Measurements from ENCODE around the gene UNC45A.

DNA sequence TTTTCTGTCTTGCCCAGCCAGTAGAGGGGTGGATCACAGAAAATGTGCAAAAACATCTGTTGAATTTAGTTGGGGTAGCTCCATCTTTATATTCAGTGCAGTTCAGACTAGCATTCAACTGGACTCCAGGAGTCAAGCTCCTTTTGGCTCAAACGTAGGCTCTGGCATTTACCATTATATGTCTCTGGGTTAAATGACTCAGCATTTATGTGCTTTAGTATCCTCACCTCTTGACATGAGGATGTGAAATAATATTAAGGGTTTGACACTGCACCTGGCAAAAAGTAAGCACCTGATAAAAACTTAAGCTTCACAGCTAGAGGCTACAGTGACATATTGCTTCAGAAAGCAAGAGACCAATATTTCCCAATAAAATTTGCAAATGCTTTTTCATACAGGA, 44.5 kb downstream of the UNC45A start:
- TF ChIP-seq, protein P1, sequence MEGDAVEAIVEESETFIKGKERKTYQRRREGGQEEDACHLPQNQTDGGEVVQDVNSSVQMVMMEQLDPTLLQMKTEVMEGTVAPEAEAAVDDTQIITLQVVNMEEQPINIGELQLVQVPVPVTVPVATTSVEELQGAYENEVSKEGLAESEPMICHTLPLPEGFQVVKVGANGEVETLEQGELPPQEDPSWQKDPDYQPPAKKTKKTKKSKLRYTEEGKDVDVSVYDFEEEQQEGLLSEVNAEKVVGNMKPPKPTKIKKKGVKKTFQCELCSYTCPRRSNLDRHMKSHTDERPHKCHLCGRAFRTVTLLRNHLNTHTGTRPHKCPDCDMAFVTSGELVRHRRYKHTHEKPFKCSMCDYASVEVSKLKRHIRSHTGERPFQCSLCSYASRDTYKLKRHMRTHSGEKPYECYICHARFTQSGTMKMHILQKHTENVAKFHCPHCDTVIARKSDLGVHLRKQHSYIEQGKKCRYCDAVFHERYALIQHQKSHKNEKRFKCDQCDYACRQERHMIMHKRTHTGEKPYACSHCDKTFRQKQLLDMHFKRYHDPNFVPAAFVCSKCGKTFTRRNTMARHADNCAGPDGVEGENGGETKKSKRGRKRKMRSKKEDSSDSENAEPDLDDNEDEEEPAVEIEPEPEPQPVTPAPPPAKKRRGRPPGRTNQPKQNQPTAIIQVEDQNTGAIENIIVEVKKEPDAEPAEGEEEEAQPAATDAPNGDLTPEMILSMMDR (IDR thresholded peaks at IDR 0.05; ENCODE audit: control extremely low read depth in 1 of 3, insufficient read depth in 1 of 3, low read depth in 1 of 3, low read length in 3 of 3) = no peak
- no peak for TF ChIP-seq RAD21 (IDR thresholded peaks at IDR 0.05 in 1 of 2, conservative IDR thresholded peaks at IDR 0.05 in 1 of 2; ENCODE audit: low read depth in 2 of 2, low read length in 2 of 2)
- no peak for TF ChIP-seq POLR2A (IDR thresholded peaks at IDR 0.05; ENCODE audit: control extremely low read depth in 1 of 2, low read depth in 2 of 2, low read length in 2 of 2)
- no peak for TF ChIP-seq BRCA1 (IDR thresholded peaks at IDR 0.05; ENCODE audit: low read depth, low read length)
- TF ChIP-seq SP2 (IDR thresholded peaks at IDR 0.05; ENCODE audit: low read length) = no peak
- TF ChIP-seq, protein P2, sequence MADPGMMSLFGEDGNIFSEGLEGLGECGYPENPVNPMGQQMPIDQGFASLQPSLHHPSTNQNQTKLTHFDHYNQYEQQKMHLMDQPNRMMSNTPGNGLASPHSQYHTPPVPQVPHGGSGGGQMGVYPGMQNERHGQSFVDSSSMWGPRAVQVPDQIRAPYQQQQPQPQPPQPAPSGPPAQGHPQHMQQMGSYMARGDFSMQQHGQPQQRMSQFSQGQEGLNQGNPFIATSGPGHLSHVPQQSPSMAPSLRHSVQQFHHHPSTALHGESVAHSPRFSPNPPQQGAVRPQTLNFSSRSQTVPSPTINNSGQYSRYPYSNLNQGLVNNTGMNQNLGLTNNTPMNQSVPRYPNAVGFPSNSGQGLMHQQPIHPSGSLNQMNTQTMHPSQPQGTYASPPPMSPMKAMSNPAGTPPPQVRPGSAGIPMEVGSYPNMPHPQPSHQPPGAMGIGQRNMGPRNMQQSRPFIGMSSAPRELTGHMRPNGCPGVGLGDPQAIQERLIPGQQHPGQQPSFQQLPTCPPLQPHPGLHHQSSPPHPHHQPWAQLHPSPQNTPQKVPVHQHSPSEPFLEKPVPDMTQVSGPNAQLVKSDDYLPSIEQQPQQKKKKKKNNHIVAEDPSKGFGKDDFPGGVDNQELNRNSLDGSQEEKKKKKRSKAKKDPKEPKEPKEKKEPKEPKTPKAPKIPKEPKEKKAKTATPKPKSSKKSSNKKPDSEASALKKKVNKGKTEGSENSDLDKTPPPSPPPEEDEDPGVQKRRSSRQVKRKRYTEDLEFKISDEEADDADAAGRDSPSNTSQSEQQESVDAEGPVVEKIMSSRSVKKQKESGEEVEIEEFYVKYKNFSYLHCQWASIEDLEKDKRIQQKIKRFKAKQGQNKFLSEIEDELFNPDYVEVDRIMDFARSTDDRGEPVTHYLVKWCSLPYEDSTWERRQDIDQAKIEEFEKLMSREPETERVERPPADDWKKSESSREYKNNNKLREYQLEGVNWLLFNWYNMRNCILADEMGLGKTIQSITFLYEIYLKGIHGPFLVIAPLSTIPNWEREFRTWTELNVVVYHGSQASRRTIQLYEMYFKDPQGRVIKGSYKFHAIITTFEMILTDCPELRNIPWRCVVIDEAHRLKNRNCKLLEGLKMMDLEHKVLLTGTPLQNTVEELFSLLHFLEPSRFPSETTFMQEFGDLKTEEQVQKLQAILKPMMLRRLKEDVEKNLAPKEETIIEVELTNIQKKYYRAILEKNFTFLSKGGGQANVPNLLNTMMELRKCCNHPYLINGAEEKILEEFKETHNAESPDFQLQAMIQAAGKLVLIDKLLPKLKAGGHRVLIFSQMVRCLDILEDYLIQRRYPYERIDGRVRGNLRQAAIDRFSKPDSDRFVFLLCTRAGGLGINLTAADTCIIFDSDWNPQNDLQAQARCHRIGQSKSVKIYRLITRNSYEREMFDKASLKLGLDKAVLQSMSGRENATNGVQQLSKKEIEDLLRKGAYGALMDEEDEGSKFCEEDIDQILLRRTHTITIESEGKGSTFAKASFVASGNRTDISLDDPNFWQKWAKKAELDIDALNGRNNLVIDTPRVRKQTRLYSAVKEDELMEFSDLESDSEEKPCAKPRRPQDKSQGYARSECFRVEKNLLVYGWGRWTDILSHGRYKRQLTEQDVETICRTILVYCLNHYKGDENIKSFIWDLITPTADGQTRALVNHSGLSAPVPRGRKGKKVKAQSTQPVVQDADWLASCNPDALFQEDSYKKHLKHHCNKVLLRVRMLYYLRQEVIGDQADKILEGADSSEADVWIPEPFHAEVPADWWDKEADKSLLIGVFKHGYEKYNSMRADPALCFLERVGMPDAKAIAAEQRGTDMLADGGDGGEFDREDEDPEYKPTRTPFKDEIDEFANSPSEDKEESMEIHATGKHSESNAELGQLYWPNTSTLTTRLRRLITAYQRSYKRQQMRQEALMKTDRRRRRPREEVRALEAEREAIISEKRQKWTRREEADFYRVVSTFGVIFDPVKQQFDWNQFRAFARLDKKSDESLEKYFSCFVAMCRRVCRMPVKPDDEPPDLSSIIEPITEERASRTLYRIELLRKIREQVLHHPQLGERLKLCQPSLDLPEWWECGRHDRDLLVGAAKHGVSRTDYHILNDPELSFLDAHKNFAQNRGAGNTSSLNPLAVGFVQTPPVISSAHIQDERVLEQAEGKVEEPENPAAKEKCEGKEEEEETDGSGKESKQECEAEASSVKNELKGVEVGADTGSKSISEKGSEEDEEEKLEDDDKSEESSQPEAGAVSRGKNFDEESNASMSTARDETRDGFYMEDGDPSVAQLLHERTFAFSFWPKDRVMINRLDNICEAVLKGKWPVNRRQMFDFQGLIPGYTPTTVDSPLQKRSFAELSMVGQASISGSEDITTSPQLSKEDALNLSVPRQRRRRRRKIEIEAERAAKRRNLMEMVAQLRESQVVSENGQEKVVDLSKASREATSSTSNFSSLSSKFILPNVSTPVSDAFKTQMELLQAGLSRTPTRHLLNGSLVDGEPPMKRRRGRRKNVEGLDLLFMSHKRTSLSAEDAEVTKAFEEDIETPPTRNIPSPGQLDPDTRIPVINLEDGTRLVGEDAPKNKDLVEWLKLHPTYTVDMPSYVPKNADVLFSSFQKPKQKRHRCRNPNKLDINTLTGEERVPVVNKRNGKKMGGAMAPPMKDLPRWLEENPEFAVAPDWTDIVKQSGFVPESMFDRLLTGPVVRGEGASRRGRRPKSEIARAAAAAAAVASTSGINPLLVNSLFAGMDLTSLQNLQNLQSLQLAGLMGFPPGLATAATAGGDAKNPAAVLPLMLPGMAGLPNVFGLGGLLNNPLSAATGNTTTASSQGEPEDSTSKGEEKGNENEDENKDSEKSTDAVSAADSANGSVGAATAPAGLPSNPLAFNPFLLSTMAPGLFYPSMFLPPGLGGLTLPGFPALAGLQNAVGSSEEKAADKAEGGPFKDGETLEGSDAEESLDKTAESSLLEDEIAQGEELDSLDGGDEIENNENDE (IDR thresholded peaks at IDR 0.05; ENCODE audit: insufficient replicate concordance, low read length) = no peak
- TF ChIP-seq, protein P3, sequence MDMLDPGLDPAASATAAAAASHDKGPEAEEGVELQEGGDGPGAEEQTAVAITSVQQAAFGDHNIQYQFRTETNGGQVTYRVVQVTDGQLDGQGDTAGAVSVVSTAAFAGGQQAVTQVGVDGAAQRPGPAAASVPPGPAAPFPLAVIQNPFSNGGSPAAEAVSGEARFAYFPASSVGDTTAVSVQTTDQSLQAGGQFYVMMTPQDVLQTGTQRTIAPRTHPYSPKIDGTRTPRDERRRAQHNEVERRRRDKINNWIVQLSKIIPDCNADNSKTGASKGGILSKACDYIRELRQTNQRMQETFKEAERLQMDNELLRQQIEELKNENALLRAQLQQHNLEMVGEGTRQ (IDR thresholded peaks at IDR 0.05; ENCODE audit: low read length) = no peak
- TF ChIP-seq PHF8 (conservative IDR thresholded peaks at IDR 0.05; ENCODE audit: low read depth, low read length) = no peak
- no peak for TF ChIP-seq TAF1 (IDR thresholded peaks at IDR 0.05; ENCODE audit: low read depth, low read length)
- no peak for TF ChIP-seq JUN (IDR thresholded peaks at IDR 0.05; ENCODE audit: low read depth, low read length)
- no peak for TF ChIP-seq YY1 (IDR thresholded peaks at IDR 0.05; ENCODE audit: low read depth, low read length)
- no peak for TF ChIP-seq CBX5 (IDR thresholded peaks at IDR 0.05; ENCODE audit: low read depth, low read length)
- TF ChIP-seq JUND (IDR thresholded peaks at IDR 0.05; ENCODE audit: low read length) = no peak
- no peak for TF ChIP-seq POLR2AphosphoS5 (IDR thresholded peaks at IDR 0.05; ENCODE audit: low read depth, low read length)
